ELR (cell line): ENCODE data around the gene C6orf15.
"Not testable (repeated sequence)": the region's sequence is repeated elsewhere in the genome, so short reads cannot be mapped to it uniquely, and the experiment has no call there.

Experiments
- DNase-seq: peaks from one replicate; pipeline ENCODE4 v3.0.0-alpha.2; 2015; ENCODE audit warnings: low read depth

Gene C6orf15

DNA sequence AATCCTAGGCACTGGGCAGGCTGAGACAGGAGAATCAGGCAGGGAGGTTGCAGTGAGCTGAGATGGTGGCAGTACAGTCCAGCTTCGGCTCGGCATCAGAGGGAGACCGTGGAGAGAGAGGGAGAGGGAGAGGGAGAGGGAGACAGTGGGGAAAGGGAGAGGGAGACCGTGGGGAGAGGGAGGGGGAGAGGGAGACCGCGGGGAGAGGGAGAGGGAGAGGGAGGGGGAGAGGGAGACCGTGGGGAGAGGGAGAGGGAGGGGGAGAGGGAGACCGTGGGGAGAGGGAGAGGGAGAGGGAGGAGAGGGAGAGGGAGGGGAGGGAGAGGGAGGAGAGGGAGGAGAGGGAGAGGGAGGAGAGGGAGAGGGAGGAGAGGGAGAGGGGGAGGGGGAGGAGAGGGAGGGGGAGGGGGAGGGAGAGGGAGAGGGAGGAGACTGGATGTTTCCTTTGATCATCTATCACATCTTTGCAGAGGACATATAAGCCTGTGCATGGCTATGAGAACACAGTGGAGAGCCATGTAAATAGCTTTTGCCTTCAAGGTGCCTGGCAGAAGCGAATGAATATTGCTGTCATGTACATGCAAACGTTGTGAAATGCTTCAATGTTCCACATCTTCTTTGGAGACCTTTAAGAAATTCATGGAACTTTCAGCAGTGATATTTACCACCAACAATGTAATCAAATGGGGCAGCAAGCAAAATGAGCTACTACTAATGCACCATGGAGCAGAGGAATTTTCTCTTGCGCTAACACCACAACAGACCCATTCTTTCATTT, 44.3 kb downstream of the C6orf15 start:
- DNase-seq = not testable (repeated sequence)

DNA sequence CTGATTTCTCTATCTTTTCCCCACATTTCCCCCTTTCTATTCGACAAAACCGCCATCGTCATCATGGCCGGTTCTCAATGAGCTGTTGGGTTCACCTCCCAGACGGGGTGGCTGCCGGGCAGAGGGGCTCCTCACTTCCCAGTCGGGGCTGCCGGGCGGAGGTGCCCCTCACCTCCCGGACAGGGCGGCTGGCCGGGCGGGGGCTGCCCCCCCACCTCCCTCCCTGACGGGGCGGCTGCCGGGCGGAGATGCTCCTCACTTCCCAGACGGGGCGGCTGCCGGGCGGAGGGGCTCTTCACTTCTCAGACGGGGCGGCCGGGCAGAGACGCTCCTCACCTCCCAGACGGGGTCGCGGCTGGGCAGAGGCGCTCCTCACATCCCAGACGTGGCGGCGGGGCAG, 45.3 kb downstream of the C6orf15 start:
- DNase-seq = not testable (repeated sequence)

DNA sequence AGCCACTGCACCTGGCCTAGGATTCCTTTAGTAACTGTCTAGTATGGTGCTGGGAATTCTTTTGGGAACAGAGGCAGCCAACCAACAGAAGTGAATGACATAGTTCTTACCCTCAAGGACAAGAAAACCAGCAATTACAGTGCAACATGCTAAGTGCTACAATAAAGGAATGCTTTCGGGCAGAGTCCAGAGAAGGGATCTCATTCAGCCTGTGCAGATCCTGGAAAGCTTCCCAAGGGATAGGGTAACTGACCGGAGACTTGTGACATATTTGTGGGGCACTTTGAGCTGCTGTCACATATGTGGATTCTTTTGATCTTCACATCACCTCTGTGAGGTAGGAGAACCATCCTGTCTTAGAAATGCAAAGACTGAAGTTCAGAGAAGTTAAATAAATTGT, 46.8 kb downstream of the C6orf15 start:
- DNase-seq = no peak

DNA sequence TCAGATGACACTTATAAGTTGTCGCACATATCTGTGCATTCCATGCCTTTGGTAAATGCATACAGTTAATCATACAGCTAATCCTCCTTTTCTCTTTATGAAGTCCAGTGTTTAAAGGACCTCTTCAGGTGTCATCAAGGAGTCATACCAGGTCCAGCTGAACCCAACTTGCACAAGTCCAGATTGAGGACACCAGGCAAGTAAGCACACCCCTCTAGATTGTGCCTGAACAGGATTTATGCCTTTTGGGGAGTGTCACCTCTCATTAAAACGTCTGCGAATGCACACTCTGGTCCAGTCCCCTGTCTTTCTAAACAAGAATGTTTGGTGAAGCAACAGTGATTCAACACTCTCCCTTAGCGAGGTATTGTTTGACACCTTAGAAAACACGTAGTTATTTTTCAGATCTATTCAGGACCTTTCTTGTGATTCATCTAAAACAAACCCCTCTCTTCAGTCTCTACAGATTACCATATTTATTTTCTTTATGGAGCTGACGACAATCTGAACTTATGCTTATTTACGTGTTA, 48.4 kb downstream of the C6orf15 start:
- DNase-seq = no peak
